Sciatic nerve (tissue), 2 donors: ENCODE measurements around the gene NEU1. TPM values are rescaled to one million over a fixed set of nuclear protein-coding genes. Genes with fewer than 3 reads are reported as not detected.
"Not testable (repeated sequence)": the region's sequence is repeated elsewhere in the genome, so short reads cannot be mapped to it uniquely, and the experiment has no call there.

ENCODE experiments used
- ATAC-seq: fragments of 200-7000 bp; cut with Tn5 transposase; one replicate; pipeline ENCODE4 v1.9.1; 2020; ENCODE audit warnings: mild to moderate bottlenecking, moderate library complexity
- DNase-seq: peaks from one replicate; pipeline ENCODE4 v3.0.0-alpha.2; 2020; ENCODE audit warnings: low spot score
- intact Hi-C: fragments of 100-400 bp; cut with DNase I; formaldehyde crosslinking; loops from one replicate; pipeline ENCODE4 v1.14.2; 2022
- total RNA-seq: library from RNA; stranded (reverse); fragmentation: NEBNext Ultra II Directional; extraction: Animal tissue kit (Norgen Biotek cat#: 25700); gene quantifications from one replicate; pipeline ENCODE4 v1.2.1, GENCODE V29; 2021
- donor health status: DM: no; HTN: no; CAD: no.
- donor health status: DM: no; HTN: no; CAD: no.

Gene NEU1
- total RNA-seq, 1 donor from 2014 or later = 22.1 TPM

- intact Hi-C loops, ATAC-seq, DNase-seq: not testable (repeated sequence)
These were observed 4.8 kb downstream of the NEU1 start for GRCh38 chr6:31857774-31858173.

- intact Hi-C loops, DNase-seq, ATAC-seq: not testable (repeated sequence)
These were observed 10.5 kb downstream of the NEU1 start for GRCh38 chr6:31851980-31852718.

- ATAC-seq = no peak
- no peak for DNase-seq
- intact Hi-C loops = no loop called here
These were observed 11.2 kb downstream of the NEU1 start for GRCh38 chr6:31851485-31851832.

GRCh38 chr6:31850765-31851484, 11.7 kb downstream of the NEU1 start:
- no peak for ATAC-seq
- DNase-seq = no peak
- intact Hi-C loops = no loop called here

- intact Hi-C loops = no loop called here
- ATAC-seq (no peak), DNase-seq (no peak)
These were observed 15.2 kb downstream of the NEU1 start for GRCh38 chr6:31847276-31847978.

- no peak for ATAC-seq
- intact Hi-C loops = no loop called here
These were observed 18.1 kb downstream of the NEU1 start for GRCh38 chr6:31844507-31844906.

GRCh38 chr6:31842053-31842452, 20.6 kb downstream of the NEU1 start:
- no peak for ATAC-seq
- intact Hi-C loops = no loop called here
- no peak for DNase-seq

More at GRCh38 chr6:31844507-31844906, 18.1 kb downstream of the NEU1 start:
- DNase-seq = no peak

GRCh38 chr6:31839779-31840126, 22.9 kb downstream of the NEU1 start:
- intact Hi-C loops = loop anchor here (10.0 kb wide), 3 partner anchors 115 to 295 kb away; partner anchors contain the start of genes ATP6V1G2, DDAH2, DDX39B and LY6G5C
- ATAC-seq, DNase-seq: not testable (repeated sequence)

GRCh38 chr6:31838968-31839367, 23.7 kb downstream of the NEU1 start:
- no peak for DNase-seq
- no peak for ATAC-seq
- intact Hi-C loops = loop anchor here (10.0 kb wide), 3 partner anchors 114 to 294 kb away; partner anchors contain the start of genes ATP6V1G2, DDAH2, DDX39B and LY6G5C

- DNase-seq, ATAC-seq: not testable (repeated sequence)
- intact Hi-C loops = loop anchor here (10.0 kb wide), 3 partner anchors 113 to 293 kb away; partner anchors contain the start of genes ATP6V1G2, DDAH2, DDX39B and LY6G5C
These were observed 24.5 kb downstream of the NEU1 start for GRCh38 chr6:31838114-31838553.

- ATAC-seq = no peak
- intact Hi-C loops = loop anchor here (10.0 kb wide), 3 partner anchors 113 to 293 kb away; partner anchors contain the start of genes ATP6V1G2, DDAH2, DDX39B and LY6G5C
- no peak for DNase-seq
These were observed 25.1 kb downstream of the NEU1 start for GRCh38 chr6:31837369-31838113.

GRCh38 chr6:31836474-31837368, 25.9 kb downstream of the NEU1 start:
- DNase-seq (no peak), ATAC-seq (no peak)
- intact Hi-C loops = loop anchor here (10.0 kb wide), 3 partner anchors 112 to 292 kb away; partner anchors contain the start of genes ATP6V1G2, DDAH2, DDX39B and LY6G5C

GRCh38 chr6:31836047-31836473, 26.6 kb downstream of the NEU1 start:
- DNase-seq (no peak), ATAC-seq (no peak)
- intact Hi-C loops = loop anchor here (10.0 kb wide), 3 partner anchors 111 to 291 kb away; partner anchors contain the start of genes ATP6V1G2, DDAH2, DDX39B and LY6G5C

- DNase-seq (peak; percentile 91), ATAC-seq (peak; percentile 93)
- intact Hi-C loops = loop anchor here (10.0 kb wide), 3 partner anchors 110 to 290 kb away; partner anchors contain the start of genes ATP6V1G2, DDAH2, DDX39B and LY6G5C
These were observed 28.0 kb downstream of the NEU1 start for GRCh38 chr6:31834367-31835250.

- DNase-seq (no peak), ATAC-seq (no peak)
- intact Hi-C loops = loop anchor here (10.0 kb wide), 3 partner anchors 107 to 287 kb away; partner anchors contain the start of genes ATP6V1G2, DDAH2, DDX39B and LY6G5C
These were observed 31.0 kb downstream of the NEU1 start for GRCh38 chr6:31831350-31832215.
